CMK (cell line): ENCODE data around the gene CHMP5.
"Not testable (repeated sequence)": the region's sequence is repeated elsewhere in the genome, so short reads cannot be mapped to it uniquely, and the experiment has no call there.

ENCODE experiments used
- DNase-seq: peaks from one replicate; pipeline ENCODE4 v3.0.0-alpha.2; 2010; ENCODE audit warnings: low read depth

The CHMP5 gene

GRCh38 chr9:33277484-33277883 is 12.6 kb downstream of the CHMP5 start:
- DNase-seq, result no peak

GRCh38 chr9:33285502-33285901 is 20.7 kb downstream of the CHMP5 start:
- no peak for DNase-seq

- DNase-seq, result peak; percentile 22
Measured at GRCh38 chr9:33287087-33287490, 22.2 kb downstream of the CHMP5 start.

- DNase-seq, result no peak
Measured at GRCh38 chr9:33288235-33288634, 23.4 kb downstream of the CHMP5 start.

- DNase-seq, result no peak
Measured at GRCh38 chr9:33288828-33289483, 24.1 kb downstream of the CHMP5 start.

GRCh38 chr9:33289496-33289895 is 24.6 kb downstream of the CHMP5 start:
- no peak for DNase-seq

- DNase-seq, result no peak
Measured at GRCh38 chr9:33289936-33290246, 25.0 kb downstream of the CHMP5 start.

GRCh38 chr9:33290247-33291030 is 25.6 kb downstream of the CHMP5 start, which contains the start of gene NFX1:
TSS of gene NFX1 (plus strand) at chr9:33290516. CDS start at chr9:33290573, 57 bp downstream.
- peak; percentile 96 for DNase-seq

GRCh38 chr9:33291031-33291397 is 26.2 kb downstream of the CHMP5 start:
- DNase-seq, result no peak

- no peak for DNase-seq
Measured at GRCh38 chr9:33291901-33292300, 27.1 kb downstream of the CHMP5 start.

GRCh38 chr9:33293782-33294181 is 28.9 kb downstream of the CHMP5 start:
- DNase-seq, result no peak

- DNase-seq, result no peak
Measured at GRCh38 chr9:33294670-33295432, 30.0 kb downstream of the CHMP5 start.

- DNase-seq, result no peak
Measured at GRCh38 chr9:33295571-33295970, 30.7 kb downstream of the CHMP5 start.

GRCh38 chr9:33297432-33297831 is 32.6 kb downstream of the CHMP5 start:
- no peak for DNase-seq

- no peak for DNase-seq
Measured at GRCh38 chr9:33300546-33300945, 35.7 kb downstream of the CHMP5 start.

- DNase-seq, result no peak
Measured at GRCh38 chr9:33304362-33304761, 39.5 kb downstream of the CHMP5 start.

- no peak for DNase-seq
Measured at GRCh38 chr9:33306037-33306436, 41.2 kb downstream of the CHMP5 start.

- DNase-seq, result no peak
Measured at GRCh38 chr9:33307067-33307466, 42.2 kb downstream of the CHMP5 start.

- DNase-seq, result no peak
Measured at GRCh38 chr9:33309903-33310302, 45.1 kb downstream of the CHMP5 start.

- DNase-seq, result no peak
Measured at GRCh38 chr9:33310748-33311147, 45.9 kb downstream of the CHMP5 start.

GRCh38 chr9:33311953-33312352 is 47.1 kb downstream of the CHMP5 start:
- no peak for DNase-seq

GRCh38 chr9:33315371-33315770 is 50.5 kb downstream of the CHMP5 start:
- no peak for DNase-seq

GRCh38 chr9:33317136-33317535 is 52.3 kb downstream of the CHMP5 start:
- DNase-seq, result not testable (repeated sequence)
